NT2/D1 (cell line): Measurements from ENCODE around the gene MAML1.

ENCODE experiments used
- DNase-seq: peaks from one replicate; pipeline ENCODE4 v3.0.0-alpha.2; 2011; ENCODE audit warnings: low read depth, low spot score
- H3K27me3 ChIP-seq: 2 replicates; pipeline ENCODE4 v1.6.0; 2011; ENCODE audit warnings: mild to moderate bottlenecking; ENCODE audit not compliant: insufficient read length, insufficient read depth
- H3K36me3 ChIP-seq: 2 replicates; pipeline ENCODE4 v1.6.1; 2011; ENCODE audit warnings: mild to moderate bottlenecking, low read length, mixed read lengths; ENCODE audit not compliant: insufficient read depth, insufficient read length
- H3K4me1 ChIP-seq: 2 replicates; pipeline ENCODE4 v1.5.1; 2011; ENCODE audit not compliant: insufficient read depth, insufficient read length
- H3K4me3 ChIP-seq: 2 replicates; pipeline ENCODE4 v1.5.1; 2011; ENCODE audit warnings: low read depth; ENCODE audit not compliant: insufficient read length
- H3K9ac ChIP-seq: 2 replicates; pipeline ENCODE4 v1.6.0; 2011; ENCODE audit warnings: low read depth; ENCODE audit not compliant: insufficient read length
- H3K9me3 ChIP-seq: 2 replicates; pipeline ENCODE4 v1.5.1; 2011; ENCODE audit warnings: mild to moderate bottlenecking, low read length; ENCODE audit not compliant: insufficient read depth
- SUZ12 ChIP-seq: IDR thresholded peaks from 2 replicates; pipeline ENCODE4 v1.6.1; 2011; ENCODE audit not compliant: insufficient read length, insufficient read depth; ENCODE audit errors: extremely low read depth
- YY1 ChIP-seq: IDR thresholded peaks from 2 replicates; pipeline ENCODE4 v1.6.1; 2011; ENCODE audit not compliant: insufficient read length, insufficient read depth
- ZNF274 ChIP-seq: IDR thresholded peaks from 2 replicates; pipeline ENCODE4 v1.6.1; 2011; ENCODE audit warnings: mild to moderate bottlenecking, low read depth, low read length

MAML1 gene

DNA sequence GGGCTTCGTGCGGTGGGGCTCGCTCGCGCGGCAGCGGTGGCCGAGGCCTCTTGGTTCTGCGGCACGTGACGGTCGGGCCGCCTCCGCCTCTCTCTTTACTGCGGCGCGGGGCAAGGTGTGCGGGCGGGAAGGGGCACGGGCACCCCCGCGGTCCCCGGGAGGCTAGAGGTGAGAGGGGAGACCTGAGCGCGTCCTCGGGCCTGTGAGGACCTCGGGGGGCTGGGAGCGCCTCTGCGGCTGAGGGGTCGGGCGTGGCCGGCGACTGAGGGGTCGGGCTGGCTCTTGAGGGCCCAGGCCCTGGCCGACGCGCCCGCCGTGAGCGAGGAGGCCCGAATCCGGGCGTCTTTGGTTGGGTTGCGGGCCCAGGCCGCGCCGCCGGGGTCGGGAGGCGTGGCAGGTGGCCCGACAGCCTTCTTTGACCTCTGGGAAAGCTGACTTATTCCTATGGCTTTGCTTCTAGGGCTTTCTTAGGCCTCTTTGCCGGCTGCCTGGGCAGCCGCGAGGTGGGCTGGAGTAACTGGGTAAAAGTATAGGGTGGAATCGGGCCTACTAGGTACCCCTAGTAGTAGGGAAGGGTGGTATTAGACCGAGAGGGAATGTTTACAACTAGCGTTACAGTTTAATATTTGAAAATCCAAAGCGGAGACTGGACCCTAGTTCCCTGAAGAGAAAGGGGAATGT is 33.5 kb upstream of the MAML1 start, which contains the start of gene CANX:
TSS of gene CANX (plus strand) at position 33 of the 681 bp plus-strand sequence. CDS start 6,715 bp downstream, outside the sequence.
- DNase-seq, result no peak
- Histone ChIP-seq H3K27me3 (no peaks in the 10 kb centered on the region), H3K4me1 (no peaks in the 10 kb centered on the region), H3K36me3 (peaks cover 34% of the 10 kb centered on the region), H3K4me3 (peak within 1 kb of the TSS; percentile 86), H3K9ac (peak within 1 kb of the TSS; percentile 95), H3K9me3 (no peaks in the 10 kb centered on the region)
- no peak for TF ChIP-seq YY1
- TF ChIP-seq SUZ12, result no peak
- no peak for TF ChIP-seq ZNF274

DNA sequence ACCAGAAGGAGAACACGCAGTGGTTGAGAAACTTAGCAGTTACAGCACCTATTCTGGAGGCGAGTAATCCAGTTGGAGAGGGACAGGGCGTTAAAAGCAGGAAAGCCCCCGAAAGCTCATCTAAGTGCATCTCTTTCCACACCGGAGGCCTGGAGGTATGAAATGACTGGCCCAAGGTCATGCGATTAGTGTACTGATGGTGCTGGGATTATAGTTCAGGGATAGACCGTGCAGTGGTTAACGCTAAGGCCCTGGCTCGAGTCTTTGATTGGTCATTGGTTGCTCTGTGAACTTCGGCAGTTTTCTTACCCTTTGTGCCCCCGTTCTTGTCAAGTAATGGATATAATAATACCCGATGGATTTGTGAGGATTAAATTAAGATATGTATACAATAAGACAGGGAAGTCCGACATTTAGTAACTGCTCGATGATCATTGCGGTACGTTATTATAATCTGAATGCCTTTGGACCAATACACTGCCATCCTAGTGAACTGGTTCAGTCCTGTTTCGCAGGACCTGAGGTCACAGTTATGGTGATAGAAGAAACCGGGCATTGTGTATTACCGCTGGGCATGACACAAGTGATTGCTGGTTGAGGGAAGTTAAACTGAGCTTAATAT is 32.9 kb upstream of the MAML1 start:
- no peaks in the 10 kb centered on the region for H3K27me3 ChIP-seq
- TF ChIP-seq ZNF274, result no peak
- TF ChIP-seq SUZ12, result no peak
- TF ChIP-seq YY1, result no peak
- H3K4me3 ChIP-seq, result peak overlapping the region; percentile 86
- H3K9ac ChIP-seq, result peak overlapping the region; percentile 95
- peaks cover 35% of the 10 kb centered on the region for H3K36me3 ChIP-seq
- no peaks in the 10 kb centered on the region for H3K4me1 ChIP-seq
- H3K9me3 ChIP-seq, result no peaks in the 10 kb centered on the region
- no peak for DNase-seq

DNA sequence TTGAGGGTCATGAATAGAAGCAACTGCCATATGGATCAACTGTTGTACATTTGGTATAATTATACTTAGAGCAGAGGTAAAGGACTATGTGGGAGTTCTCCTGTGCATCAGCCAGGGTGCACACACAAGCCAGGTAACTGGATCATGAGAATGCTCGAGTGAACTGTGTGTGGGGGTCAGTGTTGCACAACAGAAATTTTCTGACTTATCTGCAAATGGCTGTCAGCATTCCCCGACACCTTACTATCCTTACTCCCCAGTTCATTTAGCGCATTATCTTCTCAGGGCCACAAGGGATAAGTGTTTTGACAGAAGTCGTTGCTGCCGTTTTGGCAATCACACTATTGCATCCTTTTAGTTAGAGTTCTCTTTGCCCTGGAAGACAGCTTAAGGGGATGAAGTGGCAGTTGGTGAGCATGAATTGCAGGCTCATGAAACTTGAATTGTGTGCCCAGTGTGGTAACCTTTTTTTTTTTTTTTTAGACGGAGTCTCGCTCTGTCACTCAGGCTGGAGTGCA is 32.2 kb upstream of the MAML1 start:
- no peak overlapping the region for H3K9ac ChIP-seq
- H3K9me3 ChIP-seq, result no peaks in the 10 kb centered on the region
- peak overlapping the region; percentile 86 for H3K4me3 ChIP-seq
- H3K4me1 ChIP-seq, result no peaks in the 10 kb centered on the region
- TF ChIP-seq SUZ12, result no peak
- TF ChIP-seq ZNF274, result no peak
- no peak for TF ChIP-seq YY1
- peaks cover 35% of the 10 kb centered on the region for H3K36me3 ChIP-seq
- H3K27me3 ChIP-seq, result no peaks in the 10 kb centered on the region
- DNase-seq, result no peak

DNA sequence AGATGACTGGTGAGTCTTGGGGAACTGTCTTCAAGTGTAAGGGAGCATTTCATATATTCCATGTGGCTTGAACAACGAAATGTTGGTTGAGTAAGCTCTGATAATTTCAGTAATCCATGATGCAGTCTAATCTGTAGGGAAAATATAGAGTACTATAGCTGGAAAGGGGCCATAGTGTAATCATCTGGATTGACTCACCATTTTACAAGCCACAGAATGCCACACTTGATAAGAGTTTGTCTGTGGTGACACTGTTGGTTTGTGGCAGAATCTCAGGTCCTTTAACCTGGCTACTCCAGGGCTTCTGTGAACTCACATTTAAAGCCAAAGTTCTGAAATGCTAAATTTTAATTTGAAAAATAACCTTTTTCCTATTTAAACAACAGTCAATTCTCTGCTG is 16.3 kb upstream of the MAML1 start:
- Histone ChIP-seq H3K4me3 (no peak overlapping the region), H3K9ac (no peak overlapping the region), H3K27me3 (no peaks in the 10 kb centered on the region), H3K36me3 (peaks cover 74% of the 10 kb centered on the region), H3K4me1 (no peaks in the 10 kb centered on the region), H3K9me3 (no peaks in the 10 kb centered on the region)
- TF ChIP-seq YY1, result no peak
- no peak for DNase-seq

DNA sequence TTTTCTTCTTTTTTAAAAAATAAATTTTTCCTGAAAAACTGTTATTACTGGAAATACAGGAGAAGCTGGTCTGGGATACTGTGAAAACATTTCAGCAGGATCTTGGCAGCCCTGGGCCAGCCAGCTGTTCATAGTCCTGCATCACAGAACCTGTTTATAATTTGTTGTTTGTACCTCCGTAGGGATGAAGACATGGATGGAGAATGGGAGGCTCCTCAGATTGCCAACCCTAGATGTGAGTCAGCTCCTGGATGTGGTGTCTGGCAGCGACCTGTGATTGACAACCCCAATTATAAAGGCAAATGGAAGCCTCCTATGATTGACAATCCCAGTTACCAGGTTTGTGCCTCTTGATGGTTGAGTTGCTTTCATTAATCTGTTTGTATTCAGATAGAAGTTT is 12.4 kb upstream of the MAML1 start:
- no peak for DNase-seq
- TF ChIP-seq ZNF274 (no peak), SUZ12 (no peak), YY1 (no peak)
- no peaks in the 10 kb centered on the region for H3K4me1 ChIP-seq
- peaks cover 87% of the 10 kb centered on the region for H3K36me3 ChIP-seq
- no peaks in the 10 kb centered on the region for H3K9me3 ChIP-seq
- no peak overlapping the region for H3K9ac ChIP-seq
- H3K27me3 ChIP-seq, result no peaks in the 10 kb centered on the region
- no peak overlapping the region for H3K4me3 ChIP-seq

DNA sequence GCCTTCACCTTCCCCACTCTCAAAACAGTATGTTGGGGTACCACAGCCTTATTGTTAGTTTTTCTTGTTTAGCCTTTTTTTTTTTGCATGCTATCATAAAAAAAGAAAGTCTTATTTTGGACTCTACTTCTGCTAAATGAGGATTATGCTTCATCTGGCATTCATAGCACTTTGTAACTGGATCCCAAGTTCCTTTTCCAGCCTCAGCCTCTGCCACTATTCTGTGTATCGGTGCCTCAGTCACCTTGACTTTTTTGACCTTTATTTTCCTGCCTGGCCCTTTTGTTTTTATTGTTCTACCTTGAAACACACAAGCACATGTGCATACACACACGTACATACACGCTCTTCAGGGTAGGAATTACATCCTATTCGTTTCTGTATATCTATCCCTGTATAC is 8.5 kb upstream of the MAML1 start:
- no peaks in the 10 kb centered on the region for H3K4me1 ChIP-seq
- no peaks in the 10 kb centered on the region for H3K27me3 ChIP-seq
- H3K9ac ChIP-seq, result no peak overlapping the region
- no peaks in the 10 kb centered on the region for H3K9me3 ChIP-seq
- no peak for DNase-seq
- TF ChIP-seq SUZ12 (no peak), YY1 (no peak), ZNF274 (no peak)
- H3K36me3 ChIP-seq, result peaks cover 82% of the 10 kb centered on the region
- no peak overlapping the region for H3K4me3 ChIP-seq

DNA sequence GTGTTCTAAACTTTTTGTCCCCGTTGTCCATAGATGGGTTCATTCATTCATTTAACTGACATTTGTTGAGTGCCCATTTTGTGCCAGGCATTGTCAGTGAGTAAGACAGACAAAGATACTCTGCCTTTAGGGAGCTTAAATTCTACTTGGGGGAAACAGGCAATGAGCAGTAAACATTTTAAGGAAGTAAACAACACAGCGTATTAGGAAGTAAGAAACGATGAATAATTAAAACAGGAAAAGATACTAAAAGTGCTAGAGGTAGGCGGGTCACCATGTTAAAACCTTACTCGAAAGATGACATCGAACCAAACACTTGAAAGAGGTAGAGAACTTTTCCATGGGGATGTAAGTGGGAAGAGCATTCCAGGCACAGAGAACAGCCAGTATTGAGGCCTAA is 5.5 kb upstream of the MAML1 start:
- no peak for TF ChIP-seq SUZ12
- TF ChIP-seq YY1, result no peak
- TF ChIP-seq ZNF274, result no peak
- H3K9ac ChIP-seq, result no peak overlapping the region
- no peaks in the 10 kb centered on the region for H3K27me3 ChIP-seq
- DNase-seq, result no peak
- H3K36me3 ChIP-seq, result peaks cover 70% of the 10 kb centered on the region
- H3K4me1 ChIP-seq, result no peaks in the 10 kb centered on the region
- H3K4me3 ChIP-seq, result no peak overlapping the region
- H3K9me3 ChIP-seq, result no peaks in the 10 kb centered on the region
